ENCODE data around the gene ACTN1. TPM values are rescaled to one million over a fixed set of nuclear protein-coding genes. Genes with fewer than 3 reads are reported as not detected.

The ACTN1 gene
- total and polyA plus RNA-seq, 2 of the 8 experiments (the other 6 are each of a cell fraction or from before 2014, with no cell fraction given), result 236 to 262 TPM

DNA sequence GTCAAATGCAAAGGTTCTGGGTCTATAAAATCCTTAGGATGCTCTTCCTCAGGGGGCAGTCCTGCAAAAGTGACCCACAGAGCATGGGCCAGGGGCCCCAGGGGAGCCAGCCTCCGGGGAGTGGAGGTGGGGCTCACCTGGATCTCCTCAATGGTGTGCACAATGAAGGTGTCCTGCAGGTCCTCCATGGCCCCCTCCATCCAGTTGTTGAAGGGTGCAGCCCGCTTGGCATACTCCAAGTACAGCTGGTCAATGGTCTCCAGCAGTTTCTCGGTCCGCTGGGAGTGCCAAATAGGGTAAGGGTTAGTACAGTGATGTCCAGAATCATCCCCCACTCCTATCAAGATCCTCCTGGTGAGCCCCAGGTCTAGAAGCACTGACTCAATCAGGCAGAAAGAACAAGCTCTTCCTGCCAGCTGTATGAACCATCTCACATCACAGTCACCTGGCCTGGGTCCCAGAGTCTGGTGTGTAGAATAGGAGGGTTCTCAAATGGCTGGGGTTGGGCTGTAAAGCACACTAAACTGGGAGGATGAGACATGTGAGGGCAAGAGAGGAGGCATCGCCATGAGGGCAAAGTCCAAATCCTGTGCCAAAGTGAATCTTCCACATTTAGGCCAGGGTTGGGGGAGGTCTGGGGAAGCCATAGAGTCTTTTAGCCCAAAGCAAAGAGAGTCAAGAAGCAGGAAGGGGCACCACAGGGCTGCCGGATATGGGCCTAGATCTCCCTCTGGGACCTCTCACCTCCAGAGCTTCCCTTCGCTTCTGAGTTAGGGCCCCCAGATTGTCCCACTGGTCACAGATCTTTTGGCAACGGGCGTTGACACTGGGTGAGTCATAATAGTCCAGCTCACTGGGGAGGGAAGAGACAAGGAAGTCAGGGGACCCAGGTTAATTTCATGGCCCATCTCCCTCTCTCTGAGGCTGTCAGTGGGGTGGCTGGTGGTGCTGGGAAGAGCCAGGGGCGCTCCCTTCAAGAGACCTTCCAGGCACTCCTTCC, 94.8 kb downstream of the ACTN1 start (continued):
- TF ChIP-seq, protein P1, sequence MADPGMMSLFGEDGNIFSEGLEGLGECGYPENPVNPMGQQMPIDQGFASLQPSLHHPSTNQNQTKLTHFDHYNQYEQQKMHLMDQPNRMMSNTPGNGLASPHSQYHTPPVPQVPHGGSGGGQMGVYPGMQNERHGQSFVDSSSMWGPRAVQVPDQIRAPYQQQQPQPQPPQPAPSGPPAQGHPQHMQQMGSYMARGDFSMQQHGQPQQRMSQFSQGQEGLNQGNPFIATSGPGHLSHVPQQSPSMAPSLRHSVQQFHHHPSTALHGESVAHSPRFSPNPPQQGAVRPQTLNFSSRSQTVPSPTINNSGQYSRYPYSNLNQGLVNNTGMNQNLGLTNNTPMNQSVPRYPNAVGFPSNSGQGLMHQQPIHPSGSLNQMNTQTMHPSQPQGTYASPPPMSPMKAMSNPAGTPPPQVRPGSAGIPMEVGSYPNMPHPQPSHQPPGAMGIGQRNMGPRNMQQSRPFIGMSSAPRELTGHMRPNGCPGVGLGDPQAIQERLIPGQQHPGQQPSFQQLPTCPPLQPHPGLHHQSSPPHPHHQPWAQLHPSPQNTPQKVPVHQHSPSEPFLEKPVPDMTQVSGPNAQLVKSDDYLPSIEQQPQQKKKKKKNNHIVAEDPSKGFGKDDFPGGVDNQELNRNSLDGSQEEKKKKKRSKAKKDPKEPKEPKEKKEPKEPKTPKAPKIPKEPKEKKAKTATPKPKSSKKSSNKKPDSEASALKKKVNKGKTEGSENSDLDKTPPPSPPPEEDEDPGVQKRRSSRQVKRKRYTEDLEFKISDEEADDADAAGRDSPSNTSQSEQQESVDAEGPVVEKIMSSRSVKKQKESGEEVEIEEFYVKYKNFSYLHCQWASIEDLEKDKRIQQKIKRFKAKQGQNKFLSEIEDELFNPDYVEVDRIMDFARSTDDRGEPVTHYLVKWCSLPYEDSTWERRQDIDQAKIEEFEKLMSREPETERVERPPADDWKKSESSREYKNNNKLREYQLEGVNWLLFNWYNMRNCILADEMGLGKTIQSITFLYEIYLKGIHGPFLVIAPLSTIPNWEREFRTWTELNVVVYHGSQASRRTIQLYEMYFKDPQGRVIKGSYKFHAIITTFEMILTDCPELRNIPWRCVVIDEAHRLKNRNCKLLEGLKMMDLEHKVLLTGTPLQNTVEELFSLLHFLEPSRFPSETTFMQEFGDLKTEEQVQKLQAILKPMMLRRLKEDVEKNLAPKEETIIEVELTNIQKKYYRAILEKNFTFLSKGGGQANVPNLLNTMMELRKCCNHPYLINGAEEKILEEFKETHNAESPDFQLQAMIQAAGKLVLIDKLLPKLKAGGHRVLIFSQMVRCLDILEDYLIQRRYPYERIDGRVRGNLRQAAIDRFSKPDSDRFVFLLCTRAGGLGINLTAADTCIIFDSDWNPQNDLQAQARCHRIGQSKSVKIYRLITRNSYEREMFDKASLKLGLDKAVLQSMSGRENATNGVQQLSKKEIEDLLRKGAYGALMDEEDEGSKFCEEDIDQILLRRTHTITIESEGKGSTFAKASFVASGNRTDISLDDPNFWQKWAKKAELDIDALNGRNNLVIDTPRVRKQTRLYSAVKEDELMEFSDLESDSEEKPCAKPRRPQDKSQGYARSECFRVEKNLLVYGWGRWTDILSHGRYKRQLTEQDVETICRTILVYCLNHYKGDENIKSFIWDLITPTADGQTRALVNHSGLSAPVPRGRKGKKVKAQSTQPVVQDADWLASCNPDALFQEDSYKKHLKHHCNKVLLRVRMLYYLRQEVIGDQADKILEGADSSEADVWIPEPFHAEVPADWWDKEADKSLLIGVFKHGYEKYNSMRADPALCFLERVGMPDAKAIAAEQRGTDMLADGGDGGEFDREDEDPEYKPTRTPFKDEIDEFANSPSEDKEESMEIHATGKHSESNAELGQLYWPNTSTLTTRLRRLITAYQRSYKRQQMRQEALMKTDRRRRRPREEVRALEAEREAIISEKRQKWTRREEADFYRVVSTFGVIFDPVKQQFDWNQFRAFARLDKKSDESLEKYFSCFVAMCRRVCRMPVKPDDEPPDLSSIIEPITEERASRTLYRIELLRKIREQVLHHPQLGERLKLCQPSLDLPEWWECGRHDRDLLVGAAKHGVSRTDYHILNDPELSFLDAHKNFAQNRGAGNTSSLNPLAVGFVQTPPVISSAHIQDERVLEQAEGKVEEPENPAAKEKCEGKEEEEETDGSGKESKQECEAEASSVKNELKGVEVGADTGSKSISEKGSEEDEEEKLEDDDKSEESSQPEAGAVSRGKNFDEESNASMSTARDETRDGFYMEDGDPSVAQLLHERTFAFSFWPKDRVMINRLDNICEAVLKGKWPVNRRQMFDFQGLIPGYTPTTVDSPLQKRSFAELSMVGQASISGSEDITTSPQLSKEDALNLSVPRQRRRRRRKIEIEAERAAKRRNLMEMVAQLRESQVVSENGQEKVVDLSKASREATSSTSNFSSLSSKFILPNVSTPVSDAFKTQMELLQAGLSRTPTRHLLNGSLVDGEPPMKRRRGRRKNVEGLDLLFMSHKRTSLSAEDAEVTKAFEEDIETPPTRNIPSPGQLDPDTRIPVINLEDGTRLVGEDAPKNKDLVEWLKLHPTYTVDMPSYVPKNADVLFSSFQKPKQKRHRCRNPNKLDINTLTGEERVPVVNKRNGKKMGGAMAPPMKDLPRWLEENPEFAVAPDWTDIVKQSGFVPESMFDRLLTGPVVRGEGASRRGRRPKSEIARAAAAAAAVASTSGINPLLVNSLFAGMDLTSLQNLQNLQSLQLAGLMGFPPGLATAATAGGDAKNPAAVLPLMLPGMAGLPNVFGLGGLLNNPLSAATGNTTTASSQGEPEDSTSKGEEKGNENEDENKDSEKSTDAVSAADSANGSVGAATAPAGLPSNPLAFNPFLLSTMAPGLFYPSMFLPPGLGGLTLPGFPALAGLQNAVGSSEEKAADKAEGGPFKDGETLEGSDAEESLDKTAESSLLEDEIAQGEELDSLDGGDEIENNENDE (IDR thresholded peaks at IDR 0.05; ENCODE audit: insufficient replicate concordance, low read length), result no peak
- TF ChIP-seq SP2 (IDR thresholded peaks at IDR 0.05; ENCODE audit: low read length), result no peak
- no peak for TF ChIP-seq TCF12 (IDR thresholded peaks at IDR 0.05; ENCODE audit: low read depth, low read length)
- TF ChIP-seq ASH2L (IDR thresholded peaks at IDR 0.05; ENCODE audit: low read length), result no peak
- TF ChIP-seq TAF7 (optimal IDR thresholded peaks at IDR 0.05; ENCODE audit: borderline replicate concordance, low read depth, low read length), result no peak
- TF ChIP-seq HDAC2 (IDR thresholded peaks at IDR 0.05; ENCODE audit: borderline replicate concordance in 1 of 2, low read depth in 2 of 2, low read length in 2 of 2), result no peak
- TF ChIP-seq YY1 (IDR thresholded peaks at IDR 0.05; ENCODE audit: low read depth, low read length), result no peak
- no peak for TF ChIP-seq HDAC6 (IDR thresholded peaks at IDR 0.05; ENCODE audit: low read depth, low read length)

All from H1 (cell line).